Stimulated activated CD4-positive, alpha-beta T cell treated with anti-CD3 and anti-CD28 coated beads, Interleukin-1b, Interleukin-23, amount 100 ng/mL, for 48 hours (primary cell): ENCODE measurements around the gene DGKD.
"Not testable (repeated sequence)": the region's sequence is repeated elsewhere in the genome, so short reads cannot be mapped to it uniquely, and the experiment has no call there.

Experiments used
- DNase-seq: peaks from one replicate; pipeline ENCODE4 v3.0.0-alpha.2; 2020

Gene DGKD

DNA sequence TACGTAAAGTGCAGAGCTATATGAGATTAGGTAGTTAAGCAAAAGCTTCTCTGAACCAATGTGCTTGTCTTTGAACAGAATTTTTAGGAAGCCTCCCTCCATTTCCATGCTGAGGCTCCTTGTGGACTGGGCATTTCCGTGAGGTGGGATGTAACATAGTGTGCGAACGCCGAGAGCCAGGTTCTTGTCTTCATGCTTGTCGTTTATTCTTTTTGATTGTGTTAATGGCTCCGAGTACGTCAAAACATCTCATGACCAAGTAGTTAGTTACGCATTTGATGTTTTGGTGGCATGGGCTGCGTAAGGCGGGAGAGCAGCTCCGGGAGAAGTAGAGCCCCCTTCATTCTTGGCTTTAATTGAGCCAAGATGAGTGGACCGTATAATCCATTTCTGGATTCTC lies 32.9 kb downstream of the DGKD start:
- no peak for DNase-seq

DNA sequence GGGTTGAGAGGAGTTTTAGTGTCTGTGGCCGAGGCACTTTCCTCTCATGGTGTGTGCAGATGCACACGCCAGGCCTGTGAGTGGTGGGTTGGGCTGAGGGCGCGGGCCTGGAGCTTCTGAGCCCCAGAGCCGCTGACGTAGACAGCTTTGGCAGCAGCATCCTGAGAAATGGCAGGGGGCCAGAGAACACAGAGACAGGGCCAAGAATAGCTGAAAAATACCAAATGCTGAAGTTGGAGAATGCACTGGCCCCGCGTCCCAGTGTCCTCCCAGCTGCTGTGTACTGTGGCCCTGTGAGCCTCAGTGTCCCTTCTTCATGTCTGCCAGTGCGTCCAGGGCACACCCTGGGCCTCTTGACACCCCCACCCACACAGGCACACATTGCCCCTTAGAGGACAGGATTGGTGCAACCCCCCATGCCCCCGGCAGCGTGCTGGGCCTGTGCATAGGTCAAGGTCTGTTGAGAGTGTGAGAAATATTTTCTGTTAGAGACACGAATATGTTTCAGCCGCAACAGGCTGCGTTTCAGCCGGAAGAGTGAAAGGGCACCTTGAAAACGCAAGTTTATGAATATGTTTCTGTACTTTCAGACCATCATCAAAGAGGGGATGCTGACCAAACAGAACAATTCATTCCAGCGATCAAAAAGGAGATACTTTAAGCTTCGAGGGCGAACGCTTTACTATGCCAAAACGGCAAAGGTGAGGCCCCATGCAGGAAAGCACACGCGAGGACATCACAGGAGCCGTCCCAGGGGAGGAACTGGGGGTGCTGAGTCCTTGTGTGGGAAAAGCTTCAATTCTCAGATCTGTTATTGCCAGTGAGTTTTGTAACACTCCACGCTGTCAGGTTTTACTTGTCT lies 33.6 kb downstream of the DGKD start:
- DNase-seq: no peak

DNA sequence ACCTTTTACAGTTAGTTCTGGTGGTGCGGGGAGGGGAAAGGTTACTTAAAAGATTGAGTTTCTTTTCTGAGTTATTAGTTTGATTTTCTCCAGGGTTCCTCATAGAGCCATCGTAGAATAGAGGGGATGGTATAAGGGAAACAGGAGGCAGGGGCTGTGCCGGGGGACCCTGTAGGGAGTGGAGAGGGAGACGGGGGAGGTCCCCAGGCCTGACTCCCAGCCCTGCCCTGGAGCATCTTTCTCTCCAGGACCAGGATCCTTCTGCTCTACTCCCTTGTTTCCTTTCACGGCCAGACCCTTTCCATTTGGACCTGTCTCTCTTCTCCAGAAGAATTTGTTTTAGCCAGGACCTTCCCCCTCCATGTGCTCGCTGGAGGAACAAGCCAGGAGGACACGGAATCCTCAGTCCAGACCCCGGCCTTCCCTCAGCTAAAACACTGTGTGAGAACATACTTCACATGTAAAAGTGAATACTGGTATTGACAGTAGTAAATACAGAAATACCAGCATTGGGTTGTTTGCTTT lies 35.4 kb downstream of the DGKD start:
- DNase-seq: no peak

DNA sequence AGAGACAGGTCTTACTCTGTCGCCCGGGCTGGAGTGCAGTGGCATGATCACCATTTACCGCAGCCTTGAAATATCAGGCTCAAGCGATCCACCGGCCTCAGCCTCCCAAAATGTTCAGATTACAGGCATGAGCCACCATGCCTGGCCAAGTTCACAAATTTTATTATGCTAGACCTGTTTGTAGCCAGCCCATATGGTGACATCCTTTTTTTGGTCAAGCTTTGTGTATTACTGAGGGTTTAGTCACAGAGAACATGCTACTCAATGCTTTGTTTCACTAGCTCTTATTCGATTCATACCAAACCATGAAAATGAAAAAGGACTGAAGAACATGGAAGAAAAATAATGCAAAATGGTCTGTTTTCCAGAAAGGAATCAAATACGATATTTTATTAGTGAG lies 41.4 kb downstream of the DGKD start:
- DNase-seq: no peak

DNA sequence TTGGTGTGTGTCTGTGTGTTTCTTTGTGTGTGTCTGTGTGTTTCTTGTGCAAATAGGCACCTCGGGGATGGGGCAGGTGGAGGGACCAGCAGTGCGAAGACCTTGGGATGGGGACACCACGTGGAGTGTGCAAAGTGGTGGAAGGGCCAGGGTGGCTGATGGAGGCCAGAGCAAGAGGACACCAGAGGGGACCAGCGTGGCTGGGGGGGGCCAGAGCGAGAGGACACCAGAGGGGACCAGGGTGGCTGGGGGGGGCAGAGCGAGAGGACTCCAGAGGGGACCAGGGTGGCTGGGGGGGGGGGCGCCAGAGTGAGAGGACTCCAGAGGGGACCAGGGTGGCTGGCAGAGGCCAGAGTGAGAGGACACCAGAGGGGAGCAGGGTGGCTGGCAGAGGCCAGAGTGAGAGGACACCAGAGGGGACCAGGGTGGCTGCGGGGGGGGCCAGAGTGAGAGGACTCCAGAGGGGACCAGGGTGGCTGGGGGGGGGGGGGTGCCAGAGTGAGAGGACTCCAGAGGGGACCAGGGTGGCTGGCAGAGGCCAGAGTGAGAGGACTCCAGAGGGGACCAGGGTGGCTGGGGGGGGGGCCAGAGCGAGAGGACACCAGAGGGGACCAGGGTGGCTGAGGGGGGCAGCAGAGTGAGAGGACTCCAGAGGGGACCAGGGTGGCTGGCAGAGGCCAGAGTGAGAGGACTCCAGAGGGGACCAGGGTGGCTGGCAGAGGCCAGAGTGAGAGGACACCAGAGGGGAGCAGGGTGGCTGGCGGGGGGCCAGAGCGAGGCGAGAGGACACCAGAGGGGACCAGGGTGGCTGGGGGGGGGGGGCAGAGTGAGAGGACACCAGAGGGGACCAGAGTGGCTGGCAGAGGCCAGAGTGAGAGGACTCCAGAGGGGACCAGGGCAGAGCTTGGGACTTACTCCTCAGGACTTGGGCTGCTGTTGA lies 42.7 kb downstream of the DGKD start:
- not testable (repeated sequence) for DNase-seq

DNA sequence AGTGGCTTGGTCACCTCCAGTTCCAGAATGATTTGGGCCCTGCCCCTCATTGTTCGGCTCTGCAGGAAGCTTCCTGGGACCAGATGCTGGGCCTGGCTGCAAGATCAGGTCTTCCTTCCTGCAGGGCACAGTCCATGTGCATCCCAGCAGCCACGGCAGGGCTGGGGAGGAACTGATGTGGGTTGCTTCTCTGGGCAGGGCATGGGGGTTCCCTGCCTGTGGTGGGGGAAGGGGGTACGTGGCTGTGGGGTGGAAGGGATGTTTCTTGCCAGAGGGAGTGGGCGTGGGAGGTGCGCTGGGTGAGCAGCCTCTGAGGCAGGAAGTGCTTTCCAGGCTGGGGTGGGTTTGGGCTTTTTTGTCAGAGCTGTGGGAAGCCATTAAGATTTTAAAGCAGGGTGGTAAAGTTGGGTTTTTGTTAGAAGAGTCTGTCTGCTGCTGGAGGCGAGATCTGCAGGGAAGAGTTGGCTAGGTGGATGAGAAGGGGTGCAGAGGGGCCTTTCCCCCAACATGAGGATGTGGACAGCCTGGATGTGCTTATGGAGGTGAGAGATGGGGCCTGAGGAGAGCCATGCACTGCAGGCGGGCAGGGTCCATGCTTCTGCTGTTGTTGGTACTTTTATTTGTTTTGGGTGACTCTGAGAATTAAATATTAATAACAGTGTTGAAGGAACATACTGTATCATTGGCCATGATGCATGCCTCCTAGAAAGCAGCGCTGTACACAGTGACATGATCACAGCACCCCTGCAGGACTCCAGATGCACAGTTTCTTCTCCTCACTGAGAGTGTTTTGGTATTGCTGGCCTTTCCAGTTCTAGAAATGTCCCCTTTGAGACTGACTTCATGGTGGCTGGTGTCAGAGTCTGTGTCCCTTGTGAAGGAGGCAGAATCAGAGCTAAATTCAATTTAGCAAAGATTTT lies 45.3 kb downstream of the DGKD start:
- peak; percentile 47 for DNase-seq

DNA sequence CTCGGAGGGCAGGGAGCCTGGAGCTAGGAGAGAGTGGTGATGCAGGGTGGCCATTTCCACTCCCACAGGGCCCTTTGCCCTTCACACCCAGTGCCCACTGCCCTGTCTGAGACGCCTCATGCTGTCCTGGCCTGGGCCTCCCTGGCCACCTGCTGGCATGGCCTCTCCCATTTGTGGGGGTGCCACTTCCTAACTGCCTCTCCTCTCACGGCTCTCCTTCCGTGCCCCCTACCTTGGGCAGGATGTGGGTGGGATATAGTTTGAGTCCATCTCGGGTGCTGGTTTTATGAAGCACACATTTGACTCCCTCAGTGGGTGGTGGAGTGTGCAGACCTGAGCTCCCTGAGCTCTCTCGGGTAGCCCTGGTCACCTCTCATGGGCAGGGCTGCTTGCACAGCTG lies 46.0 kb downstream of the DGKD start:
- no peak for DNase-seq

DNA sequence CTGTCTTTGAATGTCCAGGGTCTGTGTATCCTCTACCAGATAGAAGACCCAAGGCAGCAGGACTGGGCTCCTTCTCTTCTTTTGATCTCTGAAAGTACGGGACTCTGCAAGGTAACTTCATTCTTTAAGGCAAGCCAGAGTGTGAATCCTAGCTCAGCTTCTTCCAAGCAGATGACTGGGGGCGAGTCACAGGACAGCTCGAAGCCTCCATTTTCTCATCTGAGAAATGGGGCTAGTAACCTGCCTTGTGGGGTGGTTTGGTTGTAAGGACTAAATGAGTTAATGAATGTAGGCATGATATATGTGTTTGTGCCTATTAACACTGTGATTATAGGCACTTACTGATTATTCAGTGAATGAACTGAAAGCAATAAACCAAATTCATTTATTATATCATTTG lies 46.7 kb downstream of the DGKD start:
- no peak for DNase-seq

DNA sequence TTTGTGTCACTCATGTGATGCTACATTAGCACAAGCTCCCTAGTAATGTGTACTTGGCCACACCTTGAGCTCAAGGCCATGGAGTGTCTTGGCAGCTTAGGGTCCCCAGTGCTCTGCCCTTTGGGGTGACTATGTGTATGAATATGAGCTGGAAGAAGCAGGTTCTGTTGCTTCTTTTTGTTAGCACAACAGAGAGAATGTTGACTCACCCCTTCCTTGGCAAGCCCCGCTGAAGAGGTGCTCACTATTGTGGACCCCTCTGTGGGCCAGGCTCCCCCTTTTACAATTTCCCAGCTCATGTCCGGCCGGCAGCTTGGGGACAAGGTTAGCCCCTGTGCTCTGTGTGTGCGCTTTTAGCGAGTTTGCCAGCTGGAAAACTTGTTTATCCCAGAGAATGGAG lies 48.1 kb downstream of the DGKD start:
- no peak for DNase-seq

DNA sequence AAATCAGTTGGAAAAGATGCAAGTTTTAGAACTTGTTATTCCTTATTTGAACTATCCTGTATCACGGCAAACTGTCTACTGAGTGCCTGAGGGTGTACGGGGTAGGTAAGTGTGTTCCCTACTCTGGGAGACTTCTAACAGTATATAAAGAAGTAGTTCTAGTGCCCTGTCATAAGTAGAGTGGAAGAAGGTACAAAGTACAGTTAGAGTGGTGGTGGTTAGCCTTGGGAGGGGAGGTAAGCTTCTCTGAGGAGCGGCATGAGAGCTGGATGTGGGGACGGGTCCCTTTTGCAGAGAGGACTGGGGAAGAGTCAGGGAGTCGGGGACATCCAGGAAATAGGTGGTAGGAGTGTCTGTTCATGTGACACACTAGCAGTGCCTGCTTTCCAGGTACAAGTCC lies 48.5 kb downstream of the DGKD start:
- no peak for DNase-seq

DNA sequence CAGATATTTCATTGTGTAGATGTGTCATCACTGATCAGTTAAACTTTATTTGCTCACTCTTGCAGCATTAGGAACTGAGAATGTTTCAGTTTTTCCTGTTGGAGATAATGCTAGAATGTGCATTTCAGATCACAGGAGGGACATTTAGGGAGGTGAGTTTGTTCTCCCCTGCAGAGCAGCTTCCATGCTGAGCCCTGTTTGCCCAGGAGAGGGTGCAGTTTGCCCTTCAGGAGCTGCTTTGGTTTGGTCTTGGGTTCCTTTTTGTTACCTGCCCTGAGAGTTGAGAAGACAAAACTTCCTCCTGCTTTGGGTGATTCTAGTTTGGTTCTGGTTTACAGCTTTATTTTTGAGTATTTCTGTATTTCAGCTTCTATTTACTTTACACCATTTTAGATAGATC lies 49.9 kb downstream of the DGKD start:
- peak; percentile 65 for DNase-seq

DNA sequence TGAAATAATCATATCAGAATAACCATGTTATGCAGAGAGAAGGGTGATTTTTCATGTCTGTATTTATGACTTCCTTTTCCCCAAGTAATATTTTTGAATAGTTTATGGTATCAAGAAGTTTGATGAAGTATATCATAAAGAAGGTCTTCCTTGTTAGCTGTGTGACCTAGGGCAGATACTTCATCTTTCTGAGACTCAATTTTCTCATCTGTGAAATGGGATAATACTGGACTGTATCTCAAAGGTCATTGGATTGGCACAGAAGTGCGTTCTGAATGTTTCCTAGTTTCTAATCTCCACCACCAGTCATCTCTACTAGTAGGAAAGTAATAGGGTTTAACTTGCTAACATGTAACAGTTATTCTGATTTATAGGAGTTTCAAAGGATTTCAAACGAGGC lies 52.6 kb downstream of the DGKD start:
- DNase-seq: no peak

DNA sequence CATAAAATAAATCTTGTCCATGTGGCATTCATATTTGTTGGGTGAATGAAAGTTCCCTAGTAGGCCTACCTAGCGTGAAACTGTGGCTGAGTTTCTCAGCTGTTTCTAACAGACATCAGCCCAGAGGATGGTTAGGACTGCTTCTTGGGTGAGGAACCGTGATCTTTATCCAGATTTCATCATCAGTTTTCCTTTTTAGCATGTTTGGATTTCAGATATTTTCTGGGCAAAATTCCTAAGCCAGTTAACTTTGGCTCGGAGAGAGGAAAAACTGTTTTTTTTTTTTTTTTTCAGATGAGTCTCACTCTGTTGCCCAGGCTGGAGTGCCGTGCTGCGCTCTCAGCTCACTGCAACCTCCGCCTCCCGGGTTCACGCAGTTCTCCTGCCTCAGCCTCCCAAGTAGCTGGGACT lies 53.5 kb downstream of the DGKD start:
- no peak for DNase-seq

DNA sequence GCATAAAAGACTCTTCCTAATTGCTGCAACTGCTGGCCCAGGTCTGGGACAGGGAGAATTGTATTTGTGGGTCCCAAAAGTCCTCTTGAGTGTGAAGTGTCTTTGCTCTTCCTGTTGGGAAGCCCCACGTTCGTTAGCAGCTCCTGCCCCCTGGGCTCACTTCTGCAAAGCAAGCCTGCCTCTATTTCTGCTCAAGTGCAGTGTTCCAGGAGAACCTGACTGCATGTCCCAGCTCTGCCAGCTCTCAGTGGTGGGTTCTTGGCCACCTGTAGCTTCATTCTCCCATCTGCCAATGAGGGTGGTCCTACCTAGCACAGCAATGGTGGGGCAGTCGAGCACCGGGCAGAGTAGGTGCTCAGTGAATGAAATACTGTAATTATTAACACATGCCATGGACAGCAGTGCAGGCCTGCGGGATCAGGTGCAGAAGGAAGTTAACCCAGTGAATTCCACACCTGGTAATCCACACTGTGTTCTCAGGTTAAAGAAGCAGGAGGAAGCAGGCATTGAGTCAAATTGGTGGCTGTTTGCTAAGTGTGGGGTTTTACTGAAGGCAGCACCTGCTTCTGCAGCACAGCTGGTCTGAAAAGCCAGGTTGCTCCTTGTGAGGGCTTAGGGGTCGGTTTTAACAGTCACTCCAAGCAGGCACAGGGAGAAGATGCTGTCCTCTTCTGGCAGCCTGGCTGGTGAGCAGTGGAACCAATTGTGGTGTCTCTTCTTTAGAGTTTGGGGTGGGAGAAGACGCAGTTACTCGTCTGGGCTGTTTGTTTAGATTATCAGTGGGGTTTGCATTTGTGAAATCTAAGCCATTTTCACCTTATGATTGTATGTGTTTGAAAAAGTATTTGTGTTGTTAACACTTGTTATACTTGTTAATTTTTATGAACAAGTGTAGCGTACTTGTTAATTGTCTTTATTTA lies 54.3 kb downstream of the DGKD start:
- DNase-seq: no peak

DNA sequence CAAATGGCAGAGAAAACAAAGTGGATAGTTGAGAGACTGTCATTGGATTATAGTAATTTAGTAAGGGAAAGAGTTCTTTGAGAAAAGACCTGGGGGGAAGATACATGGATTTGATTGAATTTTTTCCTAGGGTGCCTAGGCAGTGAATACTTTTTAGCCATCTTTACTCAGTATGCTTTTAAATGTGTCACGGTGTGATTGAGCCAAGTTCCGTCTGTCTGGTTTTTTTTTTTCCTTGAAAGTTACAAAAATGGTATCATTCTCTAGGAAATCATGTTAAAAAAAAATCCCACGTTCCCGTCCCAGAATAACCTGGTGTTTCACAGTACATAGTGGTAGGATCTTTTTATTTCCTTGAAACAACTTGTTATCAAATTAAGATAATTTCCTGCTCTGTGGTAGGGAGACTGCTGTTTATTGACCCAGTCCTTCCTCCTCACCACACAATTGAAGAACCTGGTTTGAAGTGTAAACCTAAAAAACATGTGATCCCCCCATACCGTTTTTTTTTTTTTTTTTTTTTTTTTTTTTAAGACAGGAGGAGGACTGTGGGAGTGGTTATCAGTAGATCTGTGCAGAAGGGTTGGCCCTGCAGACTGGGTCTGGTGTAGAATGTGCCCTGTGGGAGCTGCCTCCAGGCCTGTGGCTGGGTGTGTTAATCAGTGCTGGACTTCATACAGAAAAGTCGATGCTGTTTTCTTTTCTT lies 55.1 kb downstream of the DGKD start:
- DNase-seq: no peak

DNA sequence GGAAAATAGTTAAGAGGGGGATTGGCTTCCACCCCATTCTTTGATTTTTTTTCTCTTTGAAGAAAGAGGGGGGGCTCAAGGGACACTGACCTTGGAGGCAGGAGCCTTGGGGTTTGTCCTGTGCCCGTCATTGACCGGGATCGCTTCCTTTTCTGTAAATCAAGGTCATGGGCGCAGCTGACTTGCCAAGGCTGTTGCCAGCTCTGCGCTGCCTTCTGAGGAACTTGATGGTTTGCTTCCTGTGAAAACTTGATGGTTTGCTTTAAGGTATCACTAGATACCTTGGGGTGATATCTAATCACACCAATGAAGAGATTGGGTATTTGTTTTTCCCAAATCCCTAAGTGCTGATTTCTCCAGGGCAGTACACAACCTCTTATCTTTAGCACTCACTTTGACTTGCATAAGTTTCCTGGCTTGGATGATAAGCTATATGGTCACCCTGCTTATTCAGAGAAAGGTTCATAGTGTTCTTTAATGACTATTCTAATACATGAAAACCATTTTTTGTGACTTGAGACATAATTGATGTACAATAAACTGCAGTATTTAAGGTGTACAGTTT lies 56.0 kb downstream of the DGKD start:
- no peak for DNase-seq

DNA sequence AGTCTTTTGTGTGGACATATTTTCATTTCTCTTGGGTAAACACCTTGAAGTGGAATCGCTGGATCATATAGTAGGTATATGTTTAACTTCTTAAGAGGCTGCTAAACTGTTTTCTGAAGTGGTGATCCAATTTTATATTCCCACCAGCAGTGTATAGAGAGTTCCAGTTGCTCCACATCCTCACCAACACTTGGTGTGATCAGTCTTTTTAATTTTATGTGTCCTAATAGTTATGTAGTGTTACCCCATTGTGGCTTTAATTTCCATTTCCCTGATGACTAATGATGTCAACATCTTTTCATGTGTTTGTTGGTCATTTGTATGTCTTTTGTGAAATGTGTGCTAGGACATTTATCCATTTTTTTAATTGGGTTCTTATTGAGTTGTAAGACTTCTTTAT lies 56.9 kb downstream of the DGKD start:
- DNase-seq: no peak

DNA sequence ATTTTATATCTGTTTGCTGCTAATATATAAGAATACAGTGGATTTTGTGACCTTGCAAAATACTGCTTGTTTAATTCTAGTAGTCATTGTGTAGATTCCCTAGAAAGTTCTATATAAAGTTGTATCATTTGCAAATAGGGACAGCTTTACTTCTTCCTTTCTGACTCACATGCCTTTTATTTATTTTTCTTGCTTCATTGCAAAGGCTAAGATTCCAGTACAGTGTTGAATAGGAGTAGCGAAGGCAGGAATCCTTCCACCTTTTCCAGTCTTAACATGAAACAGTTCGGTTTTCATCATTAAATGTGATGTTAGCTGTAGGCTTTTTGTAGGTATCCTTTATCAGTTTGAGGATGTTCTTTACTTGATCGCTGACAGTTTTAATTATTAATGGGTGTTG lies 58.1 kb downstream of the DGKD start:
- no peak for DNase-seq

DNA sequence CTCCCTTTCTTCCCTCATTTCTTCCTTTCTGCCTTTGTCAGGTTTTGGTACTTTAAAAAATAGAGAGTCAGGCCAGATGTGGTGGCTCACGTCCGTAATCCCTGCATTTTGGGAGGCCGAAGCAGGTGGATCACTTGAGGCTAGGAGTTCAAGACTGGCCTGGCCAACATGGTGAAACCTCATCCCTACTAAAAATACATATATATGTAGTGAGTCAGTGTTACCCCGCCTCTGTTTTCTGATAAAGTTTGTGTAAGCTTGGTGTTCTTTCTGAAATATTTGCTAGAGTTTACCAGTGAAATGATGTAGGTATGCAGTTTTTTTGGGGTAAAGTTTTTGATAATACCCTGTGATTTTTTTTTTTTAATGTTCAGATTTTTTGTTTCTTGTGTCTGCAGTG lies 58.8 kb downstream of the DGKD start:
- no peak for DNase-seq

DNA sequence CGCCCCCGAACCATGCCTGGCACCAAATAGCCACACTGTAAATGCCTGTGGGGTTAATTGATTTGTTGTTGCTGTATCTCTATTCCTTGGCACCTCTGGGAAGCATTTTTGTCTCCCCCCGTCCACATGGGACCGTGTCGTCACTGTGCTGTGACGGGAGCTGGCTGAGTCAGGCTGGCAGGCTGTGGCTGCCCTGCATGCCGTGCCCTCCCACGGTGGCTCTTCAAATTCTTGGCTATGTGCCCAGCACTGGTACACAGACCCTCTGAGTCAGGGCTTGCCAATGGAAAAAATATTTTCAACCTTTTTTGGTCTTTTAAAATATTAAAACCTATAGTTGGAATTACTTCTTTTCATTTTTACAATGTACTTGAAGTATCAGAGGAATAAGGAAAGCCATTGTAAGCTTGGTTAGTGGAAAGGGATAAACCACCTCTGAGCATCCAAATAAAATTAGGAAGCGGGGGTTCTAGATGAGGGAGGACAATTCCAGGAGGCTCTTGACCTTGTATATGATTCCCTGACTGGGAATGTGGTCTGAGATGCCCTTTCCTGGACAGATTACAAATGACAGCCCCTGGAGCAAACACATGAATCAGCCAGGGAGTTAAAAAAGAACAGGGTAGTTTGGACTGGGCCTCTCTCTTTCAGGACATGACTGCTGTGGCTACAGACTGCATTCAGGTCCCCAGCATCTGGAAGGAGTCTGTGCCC lies 59.4 kb downstream of the DGKD start:
- peak; percentile 71 for DNase-seq
